ENCODE measurements around the gene CAMKMT.

Gene CAMKMT

GRCh38 chr2:44572196-44572900 is 210.6 kb downstream of the CAMKMT start:
- no peak overlapping the region for H3K4me3 ChIP-seq (ENCODE audit: control insufficient read depth, low read depth, low read length)
- no peak for TF ChIP-seq CTCF (IDR thresholded peaks at IDR 0.05; ENCODE audit: control insufficient read depth, insufficient read depth, low read depth, low read length, missing control alignments)
- no peak for DNase-seq (ENCODE audit: low read depth)

DNA sequence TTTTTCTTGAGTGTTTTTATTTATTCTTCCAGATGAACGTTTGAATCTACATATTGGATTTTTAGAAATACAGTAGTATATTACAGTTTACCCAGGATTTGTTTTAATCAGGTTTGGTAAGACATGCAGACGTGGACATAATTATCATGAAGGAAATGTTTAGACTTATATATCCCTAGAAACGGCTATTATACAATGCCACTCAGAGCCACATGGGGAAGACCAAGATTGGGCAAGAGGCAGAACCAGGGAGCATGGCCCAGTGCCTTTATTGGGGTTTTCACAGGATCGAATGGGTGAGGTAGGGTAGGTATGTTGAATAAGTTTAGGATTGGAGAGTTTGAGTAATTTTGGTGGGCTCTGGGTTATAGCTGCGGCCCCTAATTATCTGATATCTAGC is 212.2 kb downstream of the CAMKMT start:
- no peak for TF ChIP-seq CTCF (IDR thresholded peaks at IDR 0.05; ENCODE audit: control insufficient read depth, insufficient read depth, low read depth, low read length, missing control alignments)
- no peak overlapping the region for H3K4me3 ChIP-seq (ENCODE audit: control insufficient read depth, low read depth, low read length)
- no peak for DNase-seq (ENCODE audit: low read depth)

DNA sequence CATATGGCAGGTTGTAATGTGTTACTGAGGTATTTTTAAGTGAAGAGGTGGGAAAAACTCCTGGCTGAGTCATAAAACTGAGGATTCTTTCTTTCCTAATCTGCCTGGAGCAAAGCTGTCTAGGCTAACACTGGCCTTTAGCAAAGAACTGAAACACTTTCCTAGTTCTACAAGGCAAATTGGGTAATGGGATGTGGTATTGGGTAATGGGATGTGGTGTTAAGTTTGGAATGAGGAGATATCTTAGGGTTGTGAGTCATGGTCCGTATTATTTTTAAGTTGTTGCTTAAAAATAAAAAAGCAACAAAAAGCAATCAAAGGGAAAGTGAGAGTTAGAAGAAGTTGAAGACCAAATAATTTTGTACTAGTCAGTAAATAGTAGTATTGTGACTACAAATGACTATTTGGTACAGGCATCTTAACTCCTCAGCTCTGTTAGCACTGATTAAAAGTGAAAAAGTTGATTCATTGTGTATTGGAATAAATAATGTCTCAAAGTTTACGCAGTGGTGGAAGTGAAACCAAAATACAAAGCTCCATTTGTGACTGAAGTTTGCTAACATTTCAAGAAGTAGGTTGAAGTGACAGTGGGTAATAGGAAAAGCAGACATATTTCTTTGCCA is 216.8 kb downstream of the CAMKMT start:
- peak; percentile 69 for DNase-seq (ENCODE audit: low read depth)
- no peak overlapping the region for H3K4me3 ChIP-seq (ENCODE audit: control insufficient read depth, low read depth, low read length)

DNA sequence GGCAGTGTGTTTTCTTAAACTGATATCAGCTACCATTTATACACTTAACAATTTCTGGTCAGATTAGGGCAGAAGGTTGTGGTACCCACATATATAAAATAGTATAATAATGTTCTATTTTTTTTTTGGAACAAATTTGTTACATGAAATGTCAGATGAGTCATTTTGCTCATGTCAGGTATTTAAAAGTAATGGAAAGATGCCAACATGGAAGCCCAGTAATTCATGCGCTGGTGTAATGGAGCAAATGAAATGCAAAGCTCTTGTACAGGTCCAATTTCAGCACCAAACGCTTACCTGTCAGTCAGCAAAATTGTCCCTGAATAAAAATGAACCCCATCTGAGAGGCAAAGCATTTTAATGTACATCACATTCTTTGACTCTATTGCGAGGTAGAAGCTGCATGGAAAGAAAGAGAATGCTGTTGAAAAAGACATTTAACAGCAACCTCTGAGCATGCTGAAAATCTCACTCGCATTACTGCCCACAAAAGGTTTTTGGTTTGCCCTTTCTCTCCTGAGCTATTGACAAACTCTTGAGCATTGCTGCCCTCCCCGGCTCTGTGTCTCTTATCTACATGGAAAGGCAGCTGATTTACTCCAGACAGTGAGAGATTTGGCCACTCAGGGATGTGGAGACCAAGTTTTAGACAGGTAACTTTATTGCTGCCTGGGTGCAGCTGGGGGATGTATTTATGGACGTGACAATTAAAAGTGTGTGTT is 217.5 kb downstream of the CAMKMT start:
- H3K4me3 ChIP-seq (ENCODE audit: control insufficient read depth, low read depth, low read length), result no peak overlapping the region
- no peak for TF ChIP-seq CTCF (IDR thresholded peaks at IDR 0.05; ENCODE audit: control insufficient read depth, insufficient read depth, low read depth, low read length, missing control alignments)
- DNase-seq (ENCODE audit: low read depth), result no peak

More for the DNA sequence above, 216.8 kb downstream of the CAMKMT start:
- TF ChIP-seq CTCF (IDR thresholded peaks at IDR 0.05; ENCODE audit: control insufficient read depth, insufficient read depth, low read depth, low read length, missing control alignments), result no peak

DNA sequence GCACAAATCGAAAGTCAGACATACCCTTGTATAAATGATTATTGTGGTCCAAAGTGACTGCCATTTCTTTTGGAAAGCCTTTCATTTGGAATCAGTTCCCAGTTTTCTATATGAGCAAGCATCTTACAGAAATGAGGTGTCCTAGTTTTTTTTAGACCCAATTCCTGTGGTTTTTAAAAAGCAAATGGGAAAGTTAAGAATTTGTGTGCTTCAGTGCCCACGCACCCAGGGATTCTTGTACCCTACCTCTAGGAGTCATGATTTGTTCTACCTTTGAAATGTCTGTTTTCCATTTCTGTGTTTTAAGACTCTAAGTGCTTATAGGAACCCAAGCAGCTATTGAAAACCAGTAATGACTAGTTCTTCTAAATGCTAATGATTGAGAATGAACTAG is 218.1 kb downstream of the CAMKMT start:
- no peak for DNase-seq (ENCODE audit: low read depth)
- no peak overlapping the region for H3K4me3 ChIP-seq (ENCODE audit: control insufficient read depth, low read depth, low read length)
- no peak for TF ChIP-seq CTCF (IDR thresholded peaks at IDR 0.05; ENCODE audit: control insufficient read depth, insufficient read depth, low read depth, low read length, missing control alignments)

- TF ChIP-seq CTCF (IDR thresholded peaks at IDR 0.05; ENCODE audit: control insufficient read depth, insufficient read depth, low read depth, low read length, missing control alignments), result no peak
- no peak overlapping the region for H3K4me3 ChIP-seq (ENCODE audit: control insufficient read depth, low read depth, low read length)
Measured at GRCh38 chr2:44580875-44581515, 219.2 kb downstream of the CAMKMT start.

More at GRCh38 chr2:44580875-44581515, 219.2 kb downstream of the CAMKMT start:
- no peak for DNase-seq (ENCODE audit: low read depth)
